HTERT RPE-1 (cell line): ENCODE measurements around the gene WDR74.
"Not testable (repeated sequence)": the region's sequence is repeated elsewhere in the genome, so short reads cannot be mapped to it uniquely, and the experiment has no call there.

Experiments
- in situ Hi-C: fragments of 300-500 bp; cut with MboI; formaldehyde crosslinking; loops from 4 replicates; pipeline ENCODE4 v1.14.3; 2020; ENCODE audit warnings: low sequenced_read_pairs

WDR74 gene

DNA sequence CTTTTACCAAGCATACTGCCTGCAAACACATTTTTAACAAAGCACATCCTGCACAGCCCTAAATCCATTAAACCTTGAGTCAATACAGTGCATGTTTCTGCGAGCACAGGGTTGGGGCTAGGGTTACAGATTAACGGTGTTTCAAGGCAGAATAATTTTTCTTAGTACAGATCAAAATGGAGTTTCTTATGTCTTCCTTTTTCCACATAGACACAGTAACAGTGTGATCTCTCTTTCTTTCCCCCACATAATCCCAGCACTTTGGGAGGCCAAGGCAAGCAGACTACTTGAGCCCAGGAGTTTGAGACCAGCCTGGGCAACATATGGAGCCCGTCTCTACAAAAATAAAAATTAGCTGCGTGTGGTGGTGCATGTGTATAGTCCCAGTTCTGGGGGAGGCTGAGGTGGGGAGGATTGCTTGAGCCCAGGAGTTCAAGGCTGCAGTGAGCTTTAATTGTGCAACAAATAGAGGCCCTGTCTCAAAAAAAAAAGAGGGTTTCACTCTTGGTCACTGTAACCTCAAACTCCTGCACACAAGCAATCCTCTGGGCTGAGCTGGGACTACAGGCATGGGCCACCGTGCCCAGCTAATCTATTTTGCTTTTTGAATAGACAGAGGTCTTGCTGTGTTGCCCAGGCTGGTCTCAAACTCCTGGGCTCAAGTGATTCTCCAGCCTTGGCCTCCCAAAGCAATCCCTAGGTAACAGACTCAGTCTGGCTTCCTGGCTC is 21.6 kb upstream of the WDR74 start:
- in situ Hi-C loops: no loop called here

DNA sequence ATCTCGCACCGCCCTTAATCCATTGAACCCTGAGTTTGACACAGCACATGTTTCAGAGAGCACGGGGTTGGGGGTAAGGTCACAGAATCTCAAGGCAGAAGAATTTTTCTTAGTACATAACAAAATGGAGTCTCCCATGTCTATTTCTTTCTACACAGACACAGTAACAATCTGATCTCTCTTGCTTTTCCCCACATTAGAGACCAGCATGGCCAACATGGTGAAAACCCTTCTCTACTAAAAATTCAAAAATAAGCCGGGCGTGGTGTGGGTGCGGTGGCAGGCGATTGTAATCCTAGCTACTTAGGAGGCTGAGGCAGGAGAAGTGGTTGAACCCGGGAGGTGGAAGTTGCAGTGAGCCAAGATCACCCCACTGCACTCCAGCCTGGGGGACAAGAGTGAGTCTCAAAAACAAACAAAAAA is 19.9 kb upstream of the WDR74 start:
- in situ Hi-C loops: not testable (repeated sequence)

DNA sequence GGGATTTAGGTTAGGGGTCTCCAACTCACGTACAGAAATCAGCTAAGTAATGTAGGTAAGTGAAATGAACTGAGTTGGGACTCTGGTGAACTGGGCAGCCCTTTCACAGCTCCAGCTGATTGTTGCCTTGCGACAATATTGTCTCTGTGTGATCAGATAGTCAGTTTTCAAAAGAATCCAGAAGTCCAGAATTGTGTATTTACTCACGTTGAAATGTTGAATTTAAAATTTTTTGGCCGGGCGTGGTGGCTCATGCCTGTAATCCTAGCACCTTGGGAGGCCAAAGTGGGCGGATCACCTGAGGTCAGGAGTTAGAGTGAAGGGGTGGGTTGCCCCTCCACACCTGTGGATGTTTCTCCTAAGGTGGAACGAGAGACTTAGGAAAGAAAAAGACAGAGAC is 18.8 kb upstream of the WDR74 start:
- in situ Hi-C loops: no loop called here

DNA sequence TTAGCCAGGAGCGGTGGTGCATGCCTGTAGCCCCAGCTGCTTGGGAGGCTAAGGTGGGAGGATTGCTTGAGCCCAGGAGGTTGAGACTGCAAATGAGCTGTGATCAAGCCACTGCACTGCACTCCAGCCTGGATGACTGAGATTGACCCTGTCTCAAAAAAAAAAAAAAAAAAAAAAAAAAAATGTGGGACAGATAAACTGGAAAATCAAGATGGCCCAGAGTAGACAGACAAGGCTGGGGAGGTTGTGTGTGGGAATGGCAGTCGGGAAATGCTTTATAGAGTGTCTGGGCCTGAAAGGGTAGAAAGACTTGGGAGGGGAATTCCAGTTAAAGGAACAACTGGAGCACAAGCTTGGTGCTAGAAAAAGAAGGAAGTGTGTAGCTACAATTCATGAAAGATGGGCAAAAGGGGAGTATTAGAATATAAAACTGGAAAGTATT is 18.2 kb upstream of the WDR74 start:
- in situ Hi-C loops: no loop called here

DNA sequence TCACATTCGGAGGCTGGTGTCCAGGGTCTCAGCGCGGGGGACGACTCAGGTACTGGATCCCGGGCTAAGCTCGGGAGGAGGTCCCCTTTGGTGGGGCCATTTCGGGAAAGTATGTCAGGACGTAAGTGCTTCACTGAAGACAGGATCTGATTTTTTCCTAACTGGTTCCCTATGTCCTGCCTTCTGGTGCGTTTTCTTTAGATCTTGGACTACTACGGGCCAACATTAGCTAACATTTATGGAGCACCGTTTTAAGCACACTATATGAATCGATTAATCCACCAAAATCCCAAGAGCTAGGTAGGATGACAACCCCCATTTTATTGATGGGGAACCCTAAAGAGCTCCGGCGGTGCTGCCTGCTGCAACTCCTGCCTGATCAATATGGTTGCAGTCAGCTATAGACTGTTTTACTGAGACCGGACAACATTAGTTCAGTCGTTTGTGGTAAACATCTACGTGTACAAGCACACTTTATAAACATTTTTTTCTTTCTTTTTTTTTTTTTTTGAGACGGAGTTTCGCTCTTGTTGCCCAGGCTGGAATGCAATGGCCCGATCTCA is 17.0 kb upstream of the WDR74 start:
- in situ Hi-C loops: no loop called here

DNA sequence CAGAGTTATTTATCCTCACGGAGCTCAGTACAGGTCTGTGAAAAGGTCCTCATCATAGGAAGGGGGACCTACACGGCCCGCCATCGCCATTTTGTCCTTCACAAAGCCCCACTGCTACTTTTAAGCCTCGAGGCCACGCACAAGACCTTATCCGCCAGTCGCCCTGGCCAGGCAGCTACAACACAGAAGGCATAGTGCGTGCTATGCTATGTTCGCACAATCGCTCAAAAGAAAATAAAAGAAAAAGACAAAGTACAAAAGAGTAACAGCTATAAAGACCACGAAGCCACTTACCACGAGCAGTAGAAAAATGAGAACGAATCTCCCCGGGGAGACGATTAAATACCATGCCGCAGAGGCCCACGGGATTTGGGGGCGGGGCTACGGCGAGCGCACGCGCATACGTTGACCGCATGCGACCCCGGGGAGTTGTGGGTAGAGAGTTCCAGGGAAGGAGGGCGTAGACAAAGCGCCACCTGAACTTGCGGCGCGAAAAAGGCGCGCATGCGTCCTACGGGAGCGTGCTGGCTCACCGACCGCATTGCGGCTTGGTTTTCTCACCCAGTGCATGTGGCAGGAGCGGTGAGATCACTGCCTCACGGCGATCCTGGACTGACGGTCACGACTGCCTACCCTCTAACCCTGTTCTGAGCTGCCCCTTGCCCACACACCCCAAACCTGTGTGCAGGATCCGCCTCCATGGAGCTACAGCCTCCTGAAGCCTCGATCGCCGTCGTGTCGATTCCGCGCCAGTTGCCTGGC is 16.4 kb upstream of the WDR74 start:
- in situ Hi-C loops: no loop called here

DNA sequence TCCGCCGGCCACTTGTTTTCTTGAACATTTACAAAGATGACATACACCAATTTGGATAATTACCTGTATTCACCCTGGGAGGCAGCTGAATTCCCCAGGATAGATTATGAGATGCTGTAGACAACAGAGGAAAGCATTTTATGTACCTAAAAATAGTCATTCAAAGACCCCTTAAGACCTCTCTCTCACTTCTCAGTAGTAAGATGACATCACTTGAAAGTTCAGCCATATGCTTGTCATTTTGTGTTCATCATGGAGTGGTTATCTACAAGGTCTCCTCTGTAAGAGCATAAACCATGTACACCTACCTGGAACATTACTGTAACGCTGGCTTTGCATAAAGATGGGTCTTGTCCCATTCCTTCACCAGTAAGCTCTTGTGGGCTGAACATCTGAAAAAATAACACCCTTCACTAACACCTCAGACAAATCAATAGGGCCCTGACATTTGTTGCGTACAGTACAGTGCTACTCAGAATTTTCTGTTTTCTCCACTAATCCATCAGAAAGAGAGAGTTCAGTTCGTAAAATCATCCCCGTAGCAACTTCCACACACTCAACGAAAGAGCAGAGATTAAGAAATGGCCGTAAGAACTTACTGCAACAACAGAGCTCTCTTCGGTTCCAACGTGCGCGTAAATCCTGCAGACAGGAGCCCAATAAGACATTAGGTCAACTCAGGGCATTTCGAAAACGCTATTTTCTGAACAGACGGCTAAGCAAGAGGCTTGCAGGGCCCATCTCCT is 15.6 kb upstream of the WDR74 start:
- in situ Hi-C loops: no loop called here

DNA sequence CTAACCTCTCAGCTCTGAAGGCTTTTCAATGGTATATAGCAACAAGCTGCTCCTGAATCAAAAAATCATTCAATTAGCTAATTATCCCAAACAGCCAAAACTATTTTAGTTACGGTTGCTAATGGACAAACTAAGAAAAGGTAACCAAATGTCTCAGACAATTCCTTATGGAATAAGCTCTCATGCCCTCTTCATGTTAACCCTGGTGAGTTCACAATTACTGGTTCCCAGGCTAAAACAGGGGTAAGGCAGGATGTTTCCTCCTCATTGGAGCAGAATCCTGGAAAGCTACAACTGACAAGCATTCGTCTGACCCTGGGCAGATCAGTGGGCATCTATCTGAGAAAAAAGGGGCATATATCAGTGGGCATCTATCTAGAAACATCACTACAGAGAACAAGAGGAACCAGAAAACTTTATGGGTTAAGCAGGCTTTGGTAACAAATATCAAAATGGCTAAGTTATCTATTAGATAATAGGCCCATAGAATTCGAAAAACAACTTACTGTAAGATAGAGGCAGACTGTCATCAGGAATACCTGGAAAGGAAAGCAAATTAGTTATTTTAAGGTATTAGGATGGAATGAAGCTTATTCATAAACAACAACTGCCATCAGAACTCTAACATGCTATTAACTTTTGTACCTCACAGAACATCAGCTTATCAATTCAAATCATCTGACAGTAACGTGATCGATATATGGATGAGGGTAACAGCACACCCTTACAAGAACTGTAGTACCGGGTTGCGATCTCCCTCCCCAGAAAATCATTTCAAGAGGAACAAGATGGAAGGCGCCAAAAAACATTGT is 14.8 kb upstream of the WDR74 start:
- in situ Hi-C loops: no loop called here

DNA sequence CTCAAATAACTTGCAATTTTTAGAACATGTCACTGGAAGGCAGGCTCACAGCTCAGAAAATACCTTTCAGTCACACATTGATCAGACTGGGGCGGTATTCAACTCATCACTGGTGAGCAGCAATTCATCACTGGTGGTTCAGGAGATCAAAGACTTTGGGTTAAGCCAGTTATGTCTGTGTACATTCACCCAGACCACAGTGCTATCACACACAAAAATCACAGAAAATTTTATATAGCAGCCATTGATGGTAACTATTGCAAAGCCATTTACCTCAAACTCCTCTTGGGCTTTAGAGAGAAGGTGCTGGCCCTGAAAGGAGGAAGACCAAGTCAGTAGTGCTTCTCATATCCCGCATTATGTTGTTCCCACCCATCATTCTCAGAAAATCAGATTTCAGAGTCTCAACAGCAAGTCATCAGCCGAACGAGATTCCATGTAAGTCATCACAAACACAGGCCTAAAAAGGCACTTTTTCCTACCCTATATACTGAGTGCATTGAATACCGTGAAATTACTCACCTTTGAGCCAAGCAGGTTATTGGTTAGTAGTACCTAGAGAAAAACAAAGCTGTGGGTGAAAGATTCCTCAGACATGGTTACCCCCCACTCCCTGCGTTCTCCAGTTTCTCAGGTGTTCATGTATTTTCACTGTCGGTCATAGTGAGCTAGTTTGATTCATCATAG is 14.0 kb upstream of the WDR74 start:
- in situ Hi-C loops: no loop called here

DNA sequence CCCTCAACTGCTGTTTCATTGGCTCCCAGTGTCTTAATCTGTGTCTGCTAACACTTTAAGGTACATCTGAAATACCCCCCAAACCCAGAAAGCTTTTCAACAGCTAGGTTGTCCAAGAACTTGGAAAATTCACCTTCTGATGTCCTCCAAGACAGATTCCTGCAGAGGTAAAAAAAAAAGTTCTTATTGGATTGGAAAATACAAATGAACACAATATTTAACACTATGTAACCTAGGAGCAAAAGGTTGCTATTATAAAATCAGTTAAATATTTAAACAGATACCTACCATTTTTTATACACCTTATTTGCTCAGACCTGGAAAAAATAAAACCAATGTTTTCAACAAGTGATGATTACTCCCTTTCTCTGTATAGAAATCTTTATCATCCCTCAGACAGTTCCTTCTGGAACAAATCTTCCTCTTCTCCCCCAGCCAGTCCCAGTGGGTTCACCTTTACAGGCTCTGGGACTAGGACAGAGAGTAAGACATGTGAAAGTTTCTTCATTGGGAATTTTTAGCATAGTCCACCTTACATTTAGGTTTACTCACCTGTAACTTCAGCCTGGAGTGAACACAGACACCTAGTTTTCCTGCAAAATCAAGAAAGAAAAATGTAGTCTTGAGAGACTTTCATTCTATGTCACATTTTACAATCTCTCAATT is 13.3 kb upstream of the WDR74 start:
- in situ Hi-C loops: no loop called here

DNA sequence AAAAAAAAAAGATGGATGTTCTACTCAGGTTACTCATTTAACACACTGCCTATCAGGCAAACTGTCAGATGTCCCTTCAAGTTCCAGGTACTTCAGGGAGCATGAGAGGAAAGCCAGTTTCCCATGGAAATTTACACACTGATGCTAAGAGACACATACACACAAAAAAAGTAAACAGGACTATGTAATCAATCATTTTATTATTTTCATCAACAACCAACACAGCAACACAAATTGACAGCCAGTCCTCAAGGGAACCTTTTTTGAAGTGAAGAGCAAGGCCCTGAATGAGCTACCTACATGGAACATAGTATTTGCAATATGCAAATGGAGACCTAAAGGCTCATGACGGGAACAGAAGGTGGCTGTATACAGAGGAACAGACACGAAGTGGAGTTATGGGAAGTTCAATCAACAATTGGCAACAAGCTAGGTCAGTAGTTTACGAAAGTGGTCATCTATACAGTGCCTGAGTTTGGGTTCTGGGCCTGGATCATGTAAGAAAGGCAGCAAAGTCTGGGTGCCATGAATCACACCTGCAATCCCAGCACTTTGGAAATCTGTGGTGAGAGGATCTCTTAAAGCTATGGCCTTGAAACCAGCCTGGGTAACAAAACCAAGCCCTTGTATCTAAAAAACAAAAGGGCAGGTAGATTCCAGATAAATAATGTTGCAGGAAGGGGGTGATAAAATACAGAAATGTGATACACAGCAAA is 12.6 kb upstream of the WDR74 start:
- in situ Hi-C loops: no loop called here

DNA sequence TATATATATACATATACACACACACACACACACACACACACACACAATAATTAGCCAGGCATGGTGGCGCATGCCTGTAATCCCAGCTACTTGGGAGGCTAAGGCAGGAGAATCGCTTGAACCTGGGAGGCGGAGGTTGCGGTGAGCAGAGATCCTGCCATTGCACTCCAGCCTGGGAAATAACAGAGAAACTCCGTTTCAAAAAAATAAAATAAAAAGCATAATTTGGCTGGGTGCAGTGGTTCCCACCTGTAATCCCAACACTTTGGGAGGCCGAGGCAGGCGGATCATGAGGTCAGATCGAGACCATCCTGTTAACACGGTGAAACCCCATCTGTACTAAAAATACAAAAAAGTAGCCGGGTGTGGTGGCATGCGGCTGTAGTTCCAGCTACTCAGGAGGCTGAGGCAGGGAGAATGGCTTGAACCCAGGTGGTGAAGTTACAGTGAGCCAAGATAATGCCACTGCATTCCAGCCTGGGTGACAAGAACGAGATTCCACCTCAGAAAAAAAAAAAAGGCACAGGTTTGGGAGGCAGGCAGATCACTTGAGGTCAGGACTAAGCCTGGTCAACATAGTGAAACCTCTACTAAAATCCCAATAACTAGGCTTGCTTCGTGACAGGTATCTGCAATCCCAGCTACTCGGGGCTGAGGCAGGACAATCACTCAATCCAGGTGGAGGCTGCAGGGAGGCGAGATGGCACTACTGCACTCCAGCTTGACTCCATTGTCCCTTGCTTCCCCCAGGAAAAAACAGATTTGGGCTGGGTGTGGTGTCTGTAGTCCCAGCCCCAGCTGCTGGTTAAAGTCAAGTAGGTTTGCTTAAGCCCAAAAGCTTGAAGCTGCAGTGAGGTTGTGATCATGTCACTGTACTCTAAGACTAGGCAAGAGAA is 11.8 kb upstream of the WDR74 start:
- in situ Hi-C loops: no loop called here

DNA sequence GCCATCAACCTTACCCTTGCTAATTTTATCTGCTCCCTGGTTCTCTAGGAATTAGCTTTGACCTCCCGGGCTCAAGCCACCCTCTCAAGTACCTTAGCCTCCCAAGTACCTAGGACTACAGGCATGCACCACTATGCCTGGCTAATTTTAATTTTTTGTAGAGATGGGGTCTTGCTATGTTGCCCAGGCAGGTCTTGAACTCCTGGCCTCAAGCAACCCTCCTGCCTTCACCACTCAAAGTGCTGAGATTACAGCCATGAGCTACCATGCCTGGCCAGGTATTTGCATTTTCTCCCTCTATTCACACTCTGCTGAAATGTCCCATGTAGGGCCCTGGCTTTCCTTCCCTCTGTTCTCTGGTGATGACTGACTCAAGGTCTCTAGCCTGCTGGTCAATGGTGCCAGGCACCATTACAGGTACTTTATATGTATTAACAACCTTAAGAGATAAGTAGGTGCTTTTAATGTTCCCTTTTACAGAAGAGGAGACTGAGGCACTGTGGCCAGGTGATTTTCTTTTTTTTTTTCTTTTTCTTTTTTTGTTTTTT is 8.5 kb upstream of the WDR74 start:
- in situ Hi-C loops: no loop called here

DNA sequence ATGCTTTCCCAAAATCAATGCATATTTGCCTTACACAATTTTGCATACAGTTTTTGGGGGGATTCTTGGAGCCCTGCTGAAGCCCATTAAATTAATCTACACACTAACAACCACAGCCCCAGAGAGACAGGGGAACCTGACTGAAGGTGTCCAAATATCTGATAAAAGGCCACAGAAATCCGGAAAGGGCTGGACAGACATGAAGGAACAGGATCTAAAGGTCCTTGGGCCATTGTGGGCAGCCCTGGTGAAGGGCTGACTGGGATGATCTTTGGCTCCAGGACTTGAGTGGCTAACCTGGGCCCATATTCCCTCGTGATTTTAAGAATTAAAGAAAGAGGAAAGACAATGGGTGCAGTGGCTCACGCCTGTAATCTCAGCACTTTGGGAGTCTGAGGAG is 6.8 kb upstream of the WDR74 start:
- in situ Hi-C loops: no loop called here

DNA sequence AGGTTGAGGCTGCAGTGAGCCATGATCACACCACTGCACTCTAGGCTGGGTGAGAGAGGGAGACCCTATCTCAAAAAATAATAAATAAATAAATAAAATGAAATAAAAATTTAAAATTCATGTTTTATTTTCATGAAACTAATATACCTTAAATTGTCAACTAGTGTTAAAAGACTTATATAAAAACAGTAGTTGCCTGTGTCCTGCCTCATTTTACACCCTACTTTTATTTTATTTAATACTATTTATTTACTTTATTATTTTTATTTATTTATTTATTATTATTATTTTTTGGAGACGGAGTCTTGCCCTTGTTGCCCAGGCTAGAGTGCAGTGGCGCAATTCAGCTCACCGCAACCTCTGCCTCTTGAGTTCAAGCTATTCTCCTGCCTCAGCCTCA is 4.8 kb upstream of the WDR74 start:
- in situ Hi-C loops: no loop called here

DNA sequence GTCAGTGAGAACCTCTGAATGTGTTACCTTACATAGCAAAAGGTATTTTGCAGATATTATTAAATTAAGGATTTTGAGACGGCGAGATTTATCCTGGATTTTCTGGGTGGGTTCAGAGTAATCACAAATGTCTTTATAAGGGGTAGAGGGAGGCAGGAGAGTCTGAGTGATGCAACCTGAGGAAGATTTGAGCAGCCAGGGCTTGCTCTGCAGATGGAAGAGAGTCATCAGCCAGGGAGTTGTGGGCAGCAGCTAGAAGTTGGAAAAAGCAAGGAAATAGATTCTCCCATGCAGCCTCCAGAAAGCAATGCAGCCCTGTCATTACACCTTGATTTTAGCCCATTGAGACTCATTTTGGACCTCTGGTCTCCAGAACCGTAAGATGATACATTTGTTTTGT is 4.1 kb upstream of the WDR74 start:
- in situ Hi-C loops: no loop called here

DNA sequence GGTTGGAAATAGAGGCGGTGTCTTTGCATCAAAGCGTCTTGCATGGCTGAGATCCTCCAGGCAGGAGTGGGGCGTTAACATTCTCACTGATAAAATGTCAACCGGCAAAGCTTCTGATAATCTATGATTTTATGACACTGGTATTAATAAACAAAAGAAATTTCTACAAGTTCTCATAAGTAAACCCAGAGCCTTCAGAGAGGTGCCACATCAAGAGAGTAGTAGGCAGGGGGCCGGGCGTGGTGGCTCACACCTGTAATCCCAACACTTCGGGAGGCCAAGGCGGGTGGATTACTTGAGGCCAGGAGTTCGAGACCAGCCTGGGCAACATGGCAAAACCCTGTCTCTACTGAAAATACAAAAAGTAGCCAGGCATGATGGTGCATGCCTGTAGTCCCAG is 3.5 kb upstream of the WDR74 start:
- in situ Hi-C loops: not testable (repeated sequence)
